K562 (cell line): ENCODE results near the gene SERPINF2. TPM values are rescaled to one million over a fixed set of nuclear protein-coding genes. Genes with fewer than 3 reads are reported as not detected.

ENCODE experiments used
- CXXC5 ChIP-seq: fragments of 250-450 bp; sonication (Bioruptor Pico); IDR thresholded peaks from 2 replicates; pipeline ENCODE4 v1.8.0; 2022; ENCODE audit warnings: inconsistent platforms, mild to moderate bottlenecking, moderate library complexity
- ELF1 ChIP-seq: fragments of 200-800 bp; sonication (Bioruptor generic); IDR thresholded peaks from 2 replicates; pipeline ENCODE4 v1.6.1; 2016; ENCODE audit warnings: missing genetic modification characterization, missing compliant biosample characterization
- HMGN3 ChIP-seq: IDR thresholded peaks from 2 replicates; pipeline ENCODE4 v1.6.1; 2011; ENCODE audit warnings: borderline replicate concordance, low read depth, mild to moderate bottlenecking, mixed read lengths, low read length; ENCODE audit not compliant: insufficient read length; ENCODE audit errors: extremely low read depth
- NFYB ChIP-seq: IDR thresholded peaks from 2 replicates; pipeline ENCODE4 v1.6.1; 2011; ENCODE audit warnings: mild to moderate bottlenecking, moderate library complexity; ENCODE audit not compliant: insufficient read length; ENCODE audit errors: extremely low read depth
- NRF1 ChIP-seq, 2 experiments: fragments of 450-650 bp; IDR thresholded peaks in 1 of 2; conservative IDR thresholded peaks in 1 of 2; 2 replicates each; pipeline ENCODE4 v1.6.1; 2014; ENCODE audit warnings: mild to moderate bottlenecking in 2 of 2
- NUFIP1 ChIP-seq: fragments of 450-650 bp; IDR thresholded peaks from 2 replicates; pipeline ENCODE4 v1.6.1; 2018; ENCODE audit not compliant: partially characterized antibody
- PHF8 ChIP-seq: fragments of 200-600 bp; sonication (generic); IDR thresholded peaks from 2 replicates; pipeline ENCODE4 v1.6.1; 2012; ENCODE audit warnings: mixed run types, mild to moderate bottlenecking, inconsistent platforms, low read length, moderate library complexity, borderline replicate concordance
- PKNOX1 ChIP-seq: fragments of 450-650 bp; IDR thresholded peaks from 2 replicates; pipeline ENCODE4 v1.6.1; 2016
- POLR2H ChIP-seq: IDR thresholded peaks from 2 replicates; pipeline ENCODE4 v1.6.1; 2016; ENCODE audit warnings: missing genetic modification characterization, low read depth, mild to moderate bottlenecking, control low read depth, missing compliant biosample characterization, moderate library complexity
- SIN3A ChIP-seq, 2 experiments: fragments of 150-350 bp in 1 of 2; IDR thresholded peaks; 2 replicates each; pipeline ENCODE4 v1.6.1; 2011 to 2016; ENCODE audit warnings: borderline replicate concordance in 2 of 2, low read depth in 2 of 2, low read length in 2 of 2, mild to moderate bottlenecking in 2 of 2, moderate library complexity in 2 of 2; ENCODE audit not compliant: control insufficient read depth in 1 of 2
- SMARCA4 ChIP-seq: fragments of 450-650 bp; IDR thresholded peaks from 2 replicates; pipeline ENCODE4 v1.6.1; 2016
- TCF7 ChIP-seq: sonication (generic); IDR thresholded peaks from 2 replicates; pipeline ENCODE4 v1.6.1; 2016; ENCODE audit warnings: antibody characterized with exemption, borderline replicate concordance
- polyA plus RNA-seq, 8 experiments: library from polyadenylated mRNA; depleted of rRNA in 4 of 8; stranded (reverse) in 5 of 8; unstranded in 3 of 8; fragments of >200 nt; fragmentation: Nextera tagmentation in 2 of 8; fragmentation: Illumina TruSeq in 1 of 8; extraction: Ambion mirVana in 2 of 8; extraction: Trizol in 1 of 8; gene quantifications; 2 replicates each; pipeline versions ENCODE4 v1.2.1 to v1.2.3, GENCODE V29; 2011 to 2014; ENCODE audit warnings: inconsistent platforms in 1 of 8, missing spikeins in 1 of 8
- total RNA-seq, 7 experiments: library from RNA; depleted of rRNA in 6 of 7; stranded (reverse); fragments of >200 nt in 6 of 7; fragmentation: Illumina TruSeq in 2 of 7; extraction: Trizol in 2 of 7; gene quantifications; 2 replicates each; pipeline versions ENCODE4 v1.2.1 to v1.2.3, GENCODE V29; 2011 to 2021; ENCODE audit warnings: low replicate concordance in 1 of 7
- TF ChIP-seq, protein P1 (sequence below), 2 experiments: fragments of 450-650 bp in 1 of 2; sonication (generic) in 1 of 2; formaldehyde crosslinking in 1 of 2; IDR thresholded peaks in 1 of 2; conservative IDR thresholded peaks in 1 of 2; 2 replicates each; pipeline versions ENCODE4 v1.6.1 to v1.8.1; 2016 to 2023; ENCODE audit warnings: mild to moderate bottlenecking in 2 of 2, moderate library complexity in 2 of 2, inconsistent platforms in 1 of 2, missing genetic modification reagents in 1 of 2
- TF ChIP-seq, protein P2 (sequence below), 2 experiments: fragments of 450-650 bp in 1 of 2; sonication (generic) in 1 of 2; formaldehyde crosslinking in 1 of 2; IDR thresholded peaks; 2 replicates each; pipeline versions ENCODE4 v1.7.1 to v1.9.0; 2016 to 2022; ENCODE audit warnings: inconsistent platforms in 1 of 2, mild to moderate bottlenecking in 1 of 2, missing genetic modification reagents in 1 of 2

SERPINF2 gene
- total and polyA plus RNA-seq, 9 of the 15 experiments (the other 6 are each of a cell fraction or from before 2014, with no cell fraction given): 0.22 TPM; not detected in 8

GRCh38 chr17:1709971-1710806, 32.5 kb upstream of the SERPINF2 start, which contains the start of gene TLCD2 (continued):
- TF ChIP-seq CXXC5 (CRISPR knock-in tag): peak; percentile 42; the same call in 1 of the 2 replicates
- TF ChIP-seq SMARCA4: peak; percentile 38; the same call in 1 of the 2 replicates
- TF ChIP-seq PHF8: peak; percentile 60; the same call in 1 of the 2 replicates
- TF ChIP-seq NUFIP1: no peak
- peak; percentile 25 for TF ChIP-seq HMGN3
- no peak for TF ChIP-seq TCF7
- peak in 1 of 2 experiments; percentile 12; a peak in 1 of 4 replicates for TF ChIP-seq SIN3A (IDR thresholded peaks at IDR 0.05; ENCODE audit: borderline replicate concordance in 2 of 2, control insufficient read depth in 1 of 2, low read depth in 2 of 2, low read length in 2 of 2)
- peak; percentile 63 for TF ChIP-seq POLR2H
- TF ChIP-seq, protein P1, sequence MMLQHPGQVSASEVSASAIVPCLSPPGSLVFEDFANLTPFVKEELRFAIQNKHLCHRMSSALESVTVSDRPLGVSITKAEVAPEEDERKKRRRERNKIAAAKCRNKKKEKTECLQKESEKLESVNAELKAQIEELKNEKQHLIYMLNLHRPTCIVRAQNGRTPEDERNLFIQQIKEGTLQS (IDR thresholded peaks at IDR 0.05): peak; percentile 20; the same call in 1 of the 2 replicates
- TF ChIP-seq, protein P1 (CRISPR knock-in tag; conservative IDR thresholded peaks at IDR 0.05): no peak
- 0 out of 2 replicates have a peak, but pooled peaks have one; percentile 10 for TF ChIP-seq PKNOX1
- TF ChIP-seq NRF1 (conservative IDR thresholded peaks at IDR 0.05 in 1 of 2, IDR thresholded peaks at IDR 0.05 in 1 of 2): peak; percentile 50 to 61
- TF ChIP-seq NFYB: peak; percentile 5
- TF ChIP-seq, protein P2, sequence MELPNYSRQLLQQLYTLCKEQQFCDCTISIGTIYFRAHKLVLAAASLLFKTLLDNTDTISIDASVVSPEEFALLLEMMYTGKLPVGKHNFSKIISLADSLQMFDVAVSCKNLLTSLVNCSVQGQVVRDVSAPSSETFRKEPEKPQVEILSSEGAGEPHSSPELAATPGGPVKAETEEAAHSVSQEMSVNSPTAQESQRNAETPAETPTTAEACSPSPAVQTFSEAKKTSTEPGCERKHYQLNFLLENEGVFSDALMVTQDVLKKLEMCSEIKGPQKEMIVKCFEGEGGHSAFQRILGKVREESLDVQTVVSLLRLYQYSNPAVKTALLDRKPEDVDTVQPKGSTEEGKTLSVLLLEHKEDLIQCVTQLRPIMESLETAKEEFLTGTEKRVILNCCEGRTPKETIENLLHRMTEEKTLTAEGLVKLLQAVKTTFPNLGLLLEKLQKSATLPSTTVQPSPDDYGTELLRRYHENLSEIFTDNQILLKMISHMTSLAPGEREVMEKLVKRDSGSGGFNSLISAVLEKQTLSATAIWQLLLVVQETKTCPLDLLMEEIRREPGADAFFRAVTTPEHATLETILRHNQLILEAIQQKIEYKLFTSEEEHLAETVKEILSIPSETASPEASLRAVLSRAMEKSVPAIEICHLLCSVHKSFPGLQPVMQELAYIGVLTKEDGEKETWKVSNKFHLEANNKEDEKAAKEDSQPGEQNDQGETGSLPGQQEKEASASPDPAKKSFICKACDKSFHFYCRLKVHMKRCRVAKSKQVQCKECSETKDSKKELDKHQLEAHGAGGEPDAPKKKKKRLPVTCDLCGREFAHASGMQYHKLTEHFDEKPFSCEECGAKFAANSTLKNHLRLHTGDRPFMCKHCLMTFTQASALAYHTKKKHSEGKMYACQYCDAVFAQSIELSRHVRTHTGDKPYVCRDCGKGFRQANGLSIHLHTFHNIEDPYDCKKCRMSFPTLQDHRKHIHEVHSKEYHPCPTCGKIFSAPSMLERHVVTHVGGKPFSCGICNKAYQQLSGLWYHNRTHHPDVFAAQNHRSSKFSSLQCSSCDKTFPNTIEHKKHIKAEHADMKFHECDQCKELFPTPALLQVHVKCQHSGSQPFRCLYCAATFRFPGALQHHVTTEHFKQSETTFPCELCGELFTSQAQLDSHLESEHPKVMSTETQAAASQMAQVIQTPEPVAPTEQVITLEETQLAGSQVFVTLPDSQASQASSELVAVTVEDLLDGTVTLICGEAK (IDR thresholded peaks at IDR 0.05): 0 out of 2 replicates have a peak, but pooled peaks have one; percentile 31
- TF ChIP-seq, protein P2 (CRISPR knock-in tag; IDR thresholded peaks at IDR 0.05): no peak
- no peak for TF ChIP-seq ELF1
